Osteoblast (primary cell): ENCODE data around the gene CDH8. TPM values are rescaled to one million over a fixed set of nuclear protein-coding genes. Genes with fewer than 3 reads are reported as not detected.
"Not testable (repeated sequence)": the region's sequence is repeated elsewhere in the genome, so short reads cannot be mapped to it uniquely, and the experiment has no call there.

Experiments
- DNase-seq: peaks from one replicate; pipeline ENCODE4 v3.0.0; 2011; ENCODE audit warnings: low spot score, mixed read lengths; ENCODE audit not compliant: insufficient read length; ENCODE audit errors: missing footprints
- H2AFZ ChIP-seq: 2 replicates; pipeline ENCODE4 v1.6.0; 2011; ENCODE audit warnings: mild to moderate bottlenecking, low read length
- H3K27ac ChIP-seq: 2 replicates; pipeline ENCODE4 v1.5.1; 2011; ENCODE audit warnings: mild to moderate bottlenecking, low read depth, low read length, moderate library complexity
- H3K27me3 ChIP-seq: 2 replicates; pipeline ENCODE4 v1.6.0; 2012; ENCODE audit warnings: mild to moderate bottlenecking, control low read depth, inconsistent platforms, low read length, moderate library complexity; ENCODE audit not compliant: insufficient read depth
- H3K36me3 ChIP-seq: 2 replicates; pipeline ENCODE4 v1.5.1; 2011; ENCODE audit warnings: mild to moderate bottlenecking, low read length, control low read depth, moderate library complexity; ENCODE audit not compliant: insufficient read depth
- H3K4me1 ChIP-seq: 2 replicates; pipeline ENCODE4 v1.5.1; 2011; ENCODE audit warnings: mild to moderate bottlenecking, low read length, control low read depth, moderate library complexity; ENCODE audit not compliant: insufficient read depth
- H3K4me2 ChIP-seq: 2 replicates; pipeline ENCODE4 v1.6.0; 2011; ENCODE audit warnings: mild to moderate bottlenecking, low read length; ENCODE audit not compliant: insufficient read depth
- H3K4me3 ChIP-seq: fragments of 200-600 bp; sonication (generic); 3 replicates; pipeline ENCODE4 v1.5.1; 2012; ENCODE audit warnings: mild to moderate bottlenecking, low read length, inconsistent platforms; ENCODE audit not compliant: insufficient read depth
- H3K79me2 ChIP-seq: 2 replicates; pipeline ENCODE4 v1.6.0; 2012; ENCODE audit warnings: mild to moderate bottlenecking, low read length, control low read depth, inconsistent platforms; ENCODE audit not compliant: insufficient read depth
- H3K9me3 ChIP-seq: 2 replicates; pipeline ENCODE4 v1.5.1; 2011; ENCODE audit warnings: low read depth, low read length, control low read depth
- H4K20me1 ChIP-seq: 2 replicates; pipeline ENCODE4 v1.6.0; 2012; ENCODE audit warnings: mild to moderate bottlenecking, low read length, control low read depth; ENCODE audit not compliant: insufficient read depth
- CTCF ChIP-seq: IDR thresholded peaks from 2 replicates; pipeline ENCODE4 v1.5.1; 2011; ENCODE audit warnings: mild to moderate bottlenecking, low read depth, low read length, moderate library complexity; ENCODE audit errors: extremely low read depth
- total RNA-seq: library from RNA; depleted of rRNA; stranded (reverse); fragments of >200 nt; gene quantifications from 2 replicates; pipeline ENCODE4 v1.2.3, GENCODE V29; 2012

CDH8 gene
- total RNA-seq, 1 donor, result not detected

- no peak for DNase-seq
- Histone ChIP-seq H3K9me3 (no peaks in the 10 kb centered on the region), H3K27ac (no peak overlapping the region), H3K4me2 (no peak overlapping the region), H2AFZ (no peak overlapping the region), H3K36me3 (no peaks in the 10 kb centered on the region), H3K4me1 (no peaks in the 10 kb centered on the region), H3K4me3 (no peak overlapping the region), H3K27me3 (no peaks in the 10 kb centered on the region), H4K20me1 (no peaks in the 10 kb centered on the region), H3K79me2 (no peaks in the 10 kb centered on the region)
- TF ChIP-seq CTCF, result no peak
Observed at GRCh38 chr16:61813339-61813738, 222.9 kb downstream of the CDH8 start.

GRCh38 chr16:61812251-61812650, 224.0 kb downstream of the CDH8 start:
- Histone ChIP-seq H3K4me2 (no peak overlapping the region), H3K79me2 (no peaks in the 10 kb centered on the region)
- DNase-seq, result no peak

GRCh38 chr16:61807551-61807950, 228.7 kb downstream of the CDH8 start:
- no peaks in the 10 kb centered on the region for H3K9me3 ChIP-seq
- no peaks in the 10 kb centered on the region for H3K27me3 ChIP-seq
- no peak for DNase-seq
- H3K79me2 ChIP-seq, result no peaks in the 10 kb centered on the region
- no peaks in the 10 kb centered on the region for H4K20me1 ChIP-seq
- no peaks in the 10 kb centered on the region for H3K36me3 ChIP-seq
- H3K4me2 ChIP-seq, result no peak overlapping the region
- H2AFZ ChIP-seq, result no peak overlapping the region
- no peak overlapping the region for H3K4me3 ChIP-seq
- H3K4me1 ChIP-seq, result no peaks in the 10 kb centered on the region
- TF ChIP-seq CTCF, result no peak
- no peak overlapping the region for H3K27ac ChIP-seq

More at GRCh38 chr16:61812251-61812650, 224.0 kb downstream of the CDH8 start:
- Histone ChIP-seq H4K20me1 (no peaks in the 10 kb centered on the region), H3K9me3 (no peaks in the 10 kb centered on the region), H3K4me3 (no peak overlapping the region), H3K27ac (no peak overlapping the region), H3K4me1 (no peaks in the 10 kb centered on the region), H3K36me3 (no peaks in the 10 kb centered on the region), H2AFZ (no peak overlapping the region), H3K27me3 (no peaks in the 10 kb centered on the region)
- TF ChIP-seq CTCF, result no peak

GRCh38 chr16:61801217-61801616, 235.0 kb downstream of the CDH8 start:
- H3K4me1 ChIP-seq, H3K79me2 ChIP-seq, H3K4me3 ChIP-seq, H3K36me3 ChIP-seq, H3K27me3 ChIP-seq, H2AFZ ChIP-seq, H3K9me3 ChIP-seq, DNase-seq, H3K4me2 ChIP-seq, H4K20me1 ChIP-seq, H3K27ac ChIP-seq: not testable (repeated sequence)
